ENCODE data around the gene BAZ1A.

The BAZ1A gene

DNA sequence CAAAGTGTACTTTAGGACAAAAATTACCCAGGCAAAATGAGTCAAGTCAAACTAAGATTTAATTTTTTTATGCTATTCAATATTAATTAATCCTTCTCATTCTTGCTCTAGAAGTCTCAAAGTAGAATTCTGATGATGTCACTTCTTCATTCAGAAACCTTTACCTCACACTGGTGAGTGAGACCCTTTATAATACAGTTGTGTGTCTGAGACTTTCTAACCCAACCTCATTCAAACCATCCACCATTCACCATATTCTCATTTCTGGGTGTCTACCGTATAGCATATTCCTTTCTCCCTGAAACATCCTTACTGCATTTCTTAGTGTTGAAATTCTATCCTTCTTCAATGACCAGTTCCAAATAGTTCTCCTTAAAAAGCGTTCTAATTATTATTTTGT is 119.9 kb downstream of the BAZ1A start:
- Histone ChIP-seq H2AK5ac (ENCODE audit: low read length, severe bottlenecking) (no peak overlapping the region), H3K27ac (ENCODE audit: low read length, poor library complexity, severe bottlenecking) (no peak overlapping the region), H4K91ac (ENCODE audit: low read length) (no peak overlapping the region), H3K18ac (ENCODE audit: low read depth in 1 of 2, low read length in 2 of 2) (no peak overlapping the region), H2BK15ac (ENCODE audit: low read depth, poor library complexity, severe bottlenecking) (no peak overlapping the region), H3K36me3 (ENCODE audit: control insufficient read depth in 1 of 2, insufficient read depth in 2 of 2, low read depth in 1 of 2, low read length in 2 of 2) (peaks cover 5 to 53% of the 10 kb centered on the region in 2 experiments), H3K27me3 (ENCODE audit: control insufficient read depth in 1 of 2, insufficient read depth in 1 of 2, low read length in 2 of 2) (no peaks in the 10 kb centered on the region), H3K79me1 (replicated peaks; ENCODE audit: low read length, poor library complexity, severe bottlenecking) (peaks cover 3% of the 10 kb centered on the region), H3K9me3 (ENCODE audit: control insufficient read depth, low read length) (no peaks in the 10 kb centered on the region), H3K4me3 (ENCODE audit: insufficient read depth in 1 of 2, low read depth in 1 of 2, low read length in 2 of 2) (no peak overlapping the region), H3K4ac (ENCODE audit: low read depth in 1 of 2, low read length in 2 of 2) (no peak overlapping the region), H2BK5ac (ENCODE audit: low read depth, low read length, poor library complexity, severe bottlenecking) (no peak overlapping the region), H3K4me1 (ENCODE audit: control insufficient read depth, insufficient read depth, low read depth, low read length) (peaks cover 1% of the 10 kb centered on the region), H3K23ac (ENCODE audit: low read length in 2 of 2) (no peak overlapping the region), H2BK120ac (ENCODE audit: low read depth, low read length) (no peak overlapping the region), H3K4me2 (ENCODE audit: low read length, poor library complexity, severe bottlenecking) (no peak overlapping the region), H2AFZ (ENCODE audit: low read depth, low read length) (no peak overlapping the region), H3K14ac (ENCODE audit: low read length in 2 of 2) (no peak overlapping the region), H3K9ac (ENCODE audit: low read length) (no peak overlapping the region), H2BK12ac (ENCODE audit: low read length in 2 of 2) (no peak overlapping the region), H4K8ac (ENCODE audit: low read length) (no peak overlapping the region)
- no peak for DNase-seq
- WGBS, result 99% methylated on average over 2 of the region's 2 CpGs

- Histone ChIP-seq H3K4ac (ENCODE audit: low read depth in 1 of 2, low read length in 2 of 2) (no peak overlapping the region), H2BK15ac (ENCODE audit: low read depth, poor library complexity, severe bottlenecking) (no peak overlapping the region), H3K9me3 (ENCODE audit: control insufficient read depth, low read length) (no peaks in the 10 kb centered on the region), H3K27ac (ENCODE audit: low read length, poor library complexity, severe bottlenecking) (no peak overlapping the region), H3K36me3 (ENCODE audit: control insufficient read depth in 1 of 2, insufficient read depth in 2 of 2, low read depth in 1 of 2, low read length in 2 of 2) (peaks cover 5 to 48% of the 10 kb centered on the region in 2 experiments), H2AFZ (ENCODE audit: low read depth, low read length) (no peak overlapping the region), H4K91ac (ENCODE audit: low read length) (no peak overlapping the region), H2BK12ac (ENCODE audit: low read length in 2 of 2) (no peak overlapping the region), H2BK5ac (ENCODE audit: low read depth, low read length, poor library complexity, severe bottlenecking) (no peak overlapping the region), H4K8ac (ENCODE audit: low read length) (no peak overlapping the region), H3K9ac (ENCODE audit: low read length) (no peak overlapping the region), H3K79me1 (replicated peaks; ENCODE audit: low read length, poor library complexity, severe bottlenecking) (peaks cover 3% of the 10 kb centered on the region), H2BK120ac (ENCODE audit: low read depth, low read length) (no peak overlapping the region), H3K4me2 (ENCODE audit: low read length, poor library complexity, severe bottlenecking) (no peak overlapping the region), H3K18ac (ENCODE audit: low read depth in 1 of 2, low read length in 2 of 2) (no peak overlapping the region), H3K27me3 (ENCODE audit: control insufficient read depth in 1 of 2, insufficient read depth in 1 of 2, low read length in 2 of 2) (no peaks in the 10 kb centered on the region), H3K4me3 (ENCODE audit: insufficient read depth in 1 of 2, low read depth in 1 of 2, low read length in 2 of 2) (no peak overlapping the region), H2AK5ac (ENCODE audit: low read length, severe bottlenecking) (no peak overlapping the region), H3K14ac (ENCODE audit: low read length in 2 of 2) (no peak overlapping the region), H3K4me1 (ENCODE audit: control insufficient read depth, insufficient read depth, low read depth, low read length) (peaks cover 1% of the 10 kb centered on the region), H3K23ac (ENCODE audit: low read length in 2 of 2) (no peak overlapping the region)
- no peak for DNase-seq
- WGBS, result no CpG with 5 or more reads among the region's 1 CpG
These were observed 120.5 kb downstream of the BAZ1A start for GRCh38 chr14:34754687-34755086.

GRCh38 chr14:34750670-34751069 is 124.5 kb downstream of the BAZ1A start:
- Histone ChIP-seq H3K4me3 (ENCODE audit: insufficient read depth in 1 of 2, low read depth in 1 of 2, low read length in 2 of 2) (no peak overlapping the region), H3K27ac (ENCODE audit: low read length, poor library complexity, severe bottlenecking) (no peak overlapping the region), H3K4me1 (ENCODE audit: control insufficient read depth, insufficient read depth, low read depth, low read length) (peaks cover 1% of the 10 kb centered on the region), H3K9ac (ENCODE audit: low read length) (peak overlapping the region; percentile 42), H4K91ac (ENCODE audit: low read length) (no peak overlapping the region), H2BK15ac (ENCODE audit: low read depth, poor library complexity, severe bottlenecking) (no peak overlapping the region), H2BK12ac (ENCODE audit: low read length in 2 of 2) (no peak overlapping the region), H3K27me3 (ENCODE audit: control insufficient read depth in 1 of 2, insufficient read depth in 1 of 2, low read length in 2 of 2) (no peaks in the 10 kb centered on the region), H3K14ac (ENCODE audit: low read length in 2 of 2) (no peak overlapping the region), H3K4ac (ENCODE audit: low read depth in 1 of 2, low read length in 2 of 2) (no peak overlapping the region), H2BK5ac (ENCODE audit: low read depth, low read length, poor library complexity, severe bottlenecking) (no peak overlapping the region), H3K23ac (ENCODE audit: low read length in 2 of 2) (no peak overlapping the region), H2AFZ (ENCODE audit: low read depth, low read length) (no peak overlapping the region), H3K4me2 (ENCODE audit: low read length, poor library complexity, severe bottlenecking) (no peak overlapping the region), H2AK5ac (ENCODE audit: low read length, severe bottlenecking) (no peak overlapping the region), H4K8ac (ENCODE audit: low read length) (no peak overlapping the region), H2BK120ac (ENCODE audit: low read depth, low read length) (no peak overlapping the region), H3K9me3 (ENCODE audit: control insufficient read depth, low read length) (no peaks in the 10 kb centered on the region), H3K79me1 (replicated peaks; ENCODE audit: low read length, poor library complexity, severe bottlenecking) (no peaks in the 10 kb centered on the region), H3K36me3 (ENCODE audit: control insufficient read depth in 1 of 2, insufficient read depth in 2 of 2, low read depth in 1 of 2, low read length in 2 of 2) (peaks cover 0 to 31% of the 10 kb centered on the region in 2 experiments), H3K18ac (ENCODE audit: low read depth in 1 of 2, low read length in 2 of 2) (no peak overlapping the region)
- DNase-seq, result peak; percentile 50

DNA sequence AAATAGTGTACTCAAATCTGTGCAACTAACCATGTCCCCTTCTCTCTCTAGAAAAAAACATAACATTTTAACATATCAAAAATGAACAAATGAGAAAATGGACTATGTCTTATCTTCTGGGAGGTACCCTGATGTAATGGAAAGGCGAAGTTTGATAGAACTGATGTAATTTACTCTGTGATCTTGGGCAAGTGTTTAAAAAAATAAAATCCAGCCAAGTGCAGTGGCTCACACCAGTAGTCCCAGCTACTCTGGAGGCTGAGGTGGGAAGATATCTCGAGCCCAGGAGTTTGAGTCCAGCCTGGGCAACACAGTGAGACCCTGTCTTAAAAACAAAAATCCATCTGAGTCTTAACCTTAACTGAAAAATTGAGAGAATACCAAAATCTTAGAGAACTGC is 124.9 kb downstream of the BAZ1A start:
- no peak overlapping the region for H4K8ac ChIP-seq (ENCODE audit: low read length)
- peaks cover 1% of the 10 kb centered on the region for H3K4me1 ChIP-seq (ENCODE audit: control insufficient read depth, insufficient read depth, low read depth, low read length)
- no peak overlapping the region for H3K27ac ChIP-seq (ENCODE audit: low read length, poor library complexity, severe bottlenecking)
- no peak overlapping the region for H3K23ac ChIP-seq (ENCODE audit: low read length in 2 of 2)
- H3K18ac ChIP-seq (ENCODE audit: low read depth in 1 of 2, low read length in 2 of 2), result no peak overlapping the region
- no peak overlapping the region for H2BK120ac ChIP-seq (ENCODE audit: low read depth, low read length)
- H2BK12ac ChIP-seq (ENCODE audit: low read length in 2 of 2), result no peak overlapping the region
- H3K9me3 ChIP-seq (ENCODE audit: control insufficient read depth, low read length), result no peaks in the 10 kb centered on the region
- 90% methylated on average over 2 of the region's 2 CpGs for WGBS
- no peak overlapping the region for H3K4me2 ChIP-seq (ENCODE audit: low read length, poor library complexity, severe bottlenecking)
- H2AFZ ChIP-seq (ENCODE audit: low read depth, low read length), result no peak overlapping the region
- H3K27me3 ChIP-seq (ENCODE audit: control insufficient read depth in 1 of 2, insufficient read depth in 1 of 2, low read length in 2 of 2), result no peaks in the 10 kb centered on the region
- H3K4ac ChIP-seq (ENCODE audit: low read depth in 1 of 2, low read length in 2 of 2), result no peak overlapping the region
- H3K4me3 ChIP-seq (ENCODE audit: insufficient read depth in 1 of 2, low read depth in 1 of 2, low read length in 2 of 2), result no peak overlapping the region
- H3K9ac ChIP-seq (ENCODE audit: low read length), result peak overlapping the region; percentile 42
- H3K14ac ChIP-seq (ENCODE audit: low read length in 2 of 2), result no peak overlapping the region
- H2AK5ac ChIP-seq (ENCODE audit: low read length, severe bottlenecking), result no peak overlapping the region
- DNase-seq, result no peak
- no peak overlapping the region for H2BK5ac ChIP-seq (ENCODE audit: low read depth, low read length, poor library complexity, severe bottlenecking)
- no peaks in the 10 kb centered on the region for H3K79me1 ChIP-seq (replicated peaks; ENCODE audit: low read length, poor library complexity, severe bottlenecking)
- H3K36me3 ChIP-seq (ENCODE audit: control insufficient read depth in 1 of 2, insufficient read depth in 2 of 2, low read depth in 1 of 2, low read length in 2 of 2), result peaks cover 0 to 27% of the 10 kb centered on the region in 2 experiments
- H4K91ac ChIP-seq (ENCODE audit: low read length), result no peak overlapping the region
- no peak overlapping the region for H2BK15ac ChIP-seq (ENCODE audit: low read depth, poor library complexity, severe bottlenecking)
